ENCODE measurements around the gene KCND3.

The KCND3 gene

GRCh38 chr1:111723871-111724270 is 265.6 kb downstream of the KCND3 start:
- 0 out of 2 replicates have a peak, but pooled peaks cover 3% of the 10 kb centered on the region for H4K20me1 ChIP-seq (ENCODE audit: insufficient read depth, low read length)
- H3K9ac ChIP-seq (ENCODE audit: low read length) = no peak overlapping the region
- no peaks in the 10 kb centered on the region for H3K27me3 ChIP-seq (ENCODE audit: low read depth, low read length)
- H3K36me3 ChIP-seq (replicated peaks; ENCODE audit: low read depth, low read length) = no peaks in the 10 kb centered on the region
- H3K79me2 ChIP-seq (ENCODE audit: low read length) = no peaks in the 10 kb centered on the region
- H3K4me1 ChIP-seq (ENCODE audit: low read length) = no peaks in the 10 kb centered on the region
- no peak overlapping the region for H3K4me3 ChIP-seq (ENCODE audit: low read length)
- H3K27ac ChIP-seq (ENCODE audit: low read length) = no peak overlapping the region
- TF ChIP-seq CTCF (IDR thresholded peaks at IDR 0.05; ENCODE audit: low read depth, low read length) (no peak), EZH2phosphoT487 (IDR thresholded peaks at IDR 0.05; ENCODE audit: low read depth) (no peak)
- no peak overlapping the region for H2AFZ ChIP-seq (ENCODE audit: low read depth, low read length)
- H3K4me2 ChIP-seq (ENCODE audit: low read length) = no peak overlapping the region
- no peaks in the 10 kb centered on the region for H3K9me3 ChIP-seq (ENCODE audit: insufficient read depth, low read length)

- no peaks in the 10 kb centered on the region for H3K27me3 ChIP-seq (ENCODE audit: low read depth, low read length)
- H4K20me1 ChIP-seq (ENCODE audit: insufficient read depth, low read length) = peaks cover 4% of the 10 kb centered on the region; the same call in 1 of the 2 replicates
- H3K4me2 ChIP-seq (ENCODE audit: low read length) = no peak overlapping the region
- H2AFZ ChIP-seq (ENCODE audit: low read depth, low read length) = no peak overlapping the region
- no peaks in the 10 kb centered on the region for H3K4me1 ChIP-seq (ENCODE audit: low read length)
- H3K79me2 ChIP-seq (ENCODE audit: low read length) = no peaks in the 10 kb centered on the region
- H3K36me3 ChIP-seq (replicated peaks; ENCODE audit: low read depth, low read length) = no peaks in the 10 kb centered on the region
- H3K9ac ChIP-seq (ENCODE audit: low read length) = no peak overlapping the region
- no peaks in the 10 kb centered on the region for H3K9me3 ChIP-seq (ENCODE audit: insufficient read depth, low read length)
- TF ChIP-seq EZH2phosphoT487 (IDR thresholded peaks at IDR 0.05; ENCODE audit: low read depth) (no peak), CTCF (IDR thresholded peaks at IDR 0.05; ENCODE audit: low read depth, low read length) (no peak)
- H3K27ac ChIP-seq (ENCODE audit: low read length) = no peak overlapping the region
- no peak overlapping the region for H3K4me3 ChIP-seq (ENCODE audit: low read length)
Observed at GRCh38 chr1:111723091-111723806, 266.2 kb downstream of the KCND3 start.

- Histone ChIP-seq H3K79me2 (ENCODE audit: low read length) (no peaks in the 10 kb centered on the region), H3K27ac (ENCODE audit: low read length) (no peak overlapping the region), H3K9me3 (ENCODE audit: insufficient read depth, low read length) (no peaks in the 10 kb centered on the region), H3K4me3 (ENCODE audit: low read length) (no peak overlapping the region), H3K27me3 (ENCODE audit: low read depth, low read length) (no peaks in the 10 kb centered on the region), H2AFZ (ENCODE audit: low read depth, low read length) (no peak overlapping the region), H3K36me3 (replicated peaks; ENCODE audit: low read depth, low read length) (peaks cover 6% of the 10 kb centered on the region), H3K4me2 (ENCODE audit: low read length) (no peak overlapping the region), H3K9ac (ENCODE audit: low read length) (no peak overlapping the region), H4K20me1 (ENCODE audit: insufficient read depth, low read length) (peaks cover 4% of the 10 kb centered on the region; the same call in 1 of the 2 replicates), H3K4me1 (ENCODE audit: low read length) (no peaks in the 10 kb centered on the region)
- TF ChIP-seq EZH2phosphoT487 (IDR thresholded peaks at IDR 0.05; ENCODE audit: low read depth) (no peak), CTCF (IDR thresholded peaks at IDR 0.05; ENCODE audit: low read depth, low read length) (no peak)
Observed at GRCh38 chr1:111720977-111721786, 268.3 kb downstream of the KCND3 start.
